OCI-LY7 (cell line): Measurements from ENCODE around the gene PAX7. TPM values are rescaled to one million over a fixed set of nuclear protein-coding genes. Genes with fewer than 3 reads are reported as not detected.

Experiments
- BruUV-seq: library from RNA; stranded (reverse); fragments of 400-500 nt; replicated peaks from 2 replicates; lab custom pipeline; 2021; lab: Mats Ljungman, UMichigan
- CTCF ChIA-PET: fragments of 300-600 bp; sonication (Branson Sonifier 250); formaldehyde crosslinking; loops from one replicate; lab custom pipeline; 2022; ENCODE audit warnings: antibody characterized with exemption; ENCODE audit not compliant: unreplicated experiment; lab: Charles Lee
- POLR2A ChIA-PET: fragments of 300-600 bp; sonication (Branson Sonifier 250); formaldehyde crosslinking; loops from one replicate; lab custom pipeline; 2022; ENCODE audit warnings: antibody characterized with exemption; lab: Charles Lee
- DNase-seq: peaks from one replicate; pipeline ENCODE4 v3.0.0-alpha.2; 2015; ENCODE audit warnings: low spot score
- H2AFZ ChIP-seq: fragments of 200-600 bp; sonication (generic), shearing (Covaris generic); 2 replicates; pipeline ENCODE4 v1.6.1; 2014; ENCODE audit warnings: mild to moderate bottlenecking, antibody characterized with exemption, low read length, moderate library complexity
- H3K27ac ChIP-seq: fragments of 200-600 bp; sonication (generic); 2 replicates; pipeline ENCODE4 v1.5.1; 2014; ENCODE audit warnings: mixed run types, low read depth, mild to moderate bottlenecking, moderate library complexity, low read length, inconsistent platforms; ENCODE audit not compliant: poor library complexity, severe bottlenecking
- H3K36me3 ChIP-seq: fragments of 200-600 bp; sonication (generic); 2 replicates; pipeline ENCODE4 v1.6.1; 2014; ENCODE audit warnings: mild to moderate bottlenecking, antibody characterized with exemption, low read length, moderate library complexity, mixed read lengths; ENCODE audit not compliant: insufficient read depth
- H3K4me1 ChIP-seq: fragments of 200-600 bp; sonication (generic); 2 replicates; pipeline ENCODE4 v1.5.1; 2014; ENCODE audit warnings: mild to moderate bottlenecking, low read length; ENCODE audit not compliant: insufficient read depth, poor library complexity, severe bottlenecking
- H3K4me2 ChIP-seq: fragments of 200-600 bp; sonication (generic); 2 replicates; pipeline ENCODE4 v1.6.1; 2014; ENCODE audit warnings: mild to moderate bottlenecking, low read length
- H3K4me3 ChIP-seq: fragments of 200-600 bp; sonication (generic); 2 replicates; pipeline ENCODE4 v1.5.1; 2014; ENCODE audit warnings: mild to moderate bottlenecking, low read depth, low read length; ENCODE audit not compliant: poor library complexity, severe bottlenecking
- H3K79me2 ChIP-seq: fragments of 200-600 bp; sonication (generic); 2 replicates; pipeline ENCODE4 v1.6.1; 2016; ENCODE audit warnings: low read depth, mild to moderate bottlenecking, low read length, moderate library complexity, mixed read lengths; ENCODE audit not compliant: insufficient read depth
- H3K9me2 ChIP-seq: fragments of 200-600 bp; sonication (generic); 2 replicates; pipeline ENCODE4 v1.6.1; 2016; ENCODE audit warnings: mild to moderate bottlenecking, low read length, mixed read lengths; ENCODE audit not compliant: insufficient read depth
- H3K9me3 ChIP-seq: fragments of 200-600 bp; sonication (generic); 2 replicates; pipeline ENCODE4 v1.6.1; 2014; ENCODE audit warnings: mild to moderate bottlenecking, mixed run types, low read length, mixed read lengths
- H4K20me1 ChIP-seq: fragments of 200-600 bp; sonication (generic); 2 replicates; pipeline ENCODE4 v1.6.1; 2014; ENCODE audit warnings: mild to moderate bottlenecking, antibody characterized with exemption, low read length, moderate library complexity, mixed read lengths; ENCODE audit not compliant: insufficient read depth
- EZH2phosphoT487 ChIP-seq: fragments of 200-600 bp; sonication (generic); IDR thresholded peaks from 2 replicates; pipeline ENCODE4 v1.6.1; 2018; ENCODE audit warnings: low read depth, borderline replicate concordance, mild to moderate bottlenecking, mixed run types, antibody characterized with exemption, low read length, moderate library complexity, mixed read lengths
- intact Hi-C: fragments of 100-400 bp; cut with micrococcal nuclease; formaldehyde crosslinking; loops from one replicate; pipeline ENCODE4 v1.10.0; 2022; ENCODE audit not compliant: unreplicated experiment
- total RNA-seq, 2 experiments: library from RNA; depleted of rRNA in 1 of 2; stranded (reverse); fragments of >200 nt in 1 of 2; shearing (Covaris generic) in 1 of 2; gene quantifications; 2 replicates each; pipeline ENCODE4 v1.2.3, GENCODE V29; 2014 to 2022
- TF ChIP-seq, protein P1 (sequence below): fragments of 200-600 bp; sonication (generic); conservative IDR thresholded peaks from 2 replicates; pipeline ENCODE4 v1.5.1; 2014; ENCODE audit warnings: mild to moderate bottlenecking, antibody characterized with exemption, low read length, moderate library complexity, mixed read lengths

The PAX7 gene
- total RNA-seq, 2 experiments from 2014 or later, result not detected

DNA sequence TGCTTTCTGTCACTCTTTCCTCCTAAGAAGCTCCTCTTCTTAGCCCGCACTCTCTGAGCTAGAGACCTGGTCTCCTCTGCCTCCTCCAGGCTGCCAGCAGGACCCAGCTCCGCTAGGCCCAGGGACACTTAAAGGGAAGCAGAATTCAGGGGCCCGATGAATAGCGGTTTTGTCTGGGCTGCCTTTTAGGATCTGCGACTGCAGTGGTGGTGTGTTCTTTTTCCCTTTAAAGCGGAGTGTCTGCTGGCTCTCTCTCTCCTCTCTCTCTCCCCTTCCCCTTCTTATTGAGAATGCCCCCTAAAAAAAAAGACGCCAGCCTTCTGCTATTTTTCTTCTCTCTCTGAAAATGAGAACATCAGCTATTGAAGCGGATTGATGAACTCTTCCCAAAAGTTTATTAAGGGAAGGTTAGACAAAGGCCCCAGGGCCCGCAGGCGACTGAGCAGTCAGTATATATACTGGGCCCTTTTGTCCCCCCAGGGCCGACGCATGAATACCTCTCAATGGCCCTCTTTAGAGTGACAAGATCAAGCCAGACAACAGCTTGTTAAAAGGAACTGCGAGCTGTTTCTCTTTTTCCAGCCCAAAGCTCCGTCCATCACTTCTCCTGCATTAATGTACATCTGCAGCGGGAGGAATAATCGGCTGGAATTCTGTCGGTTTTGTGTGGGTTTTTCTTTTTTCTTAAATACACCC is 27.0 kb downstream of the PAX7 start:
- H3K4me1 ChIP-seq, result peaks cover 50% of the 10 kb centered on the region
- H3K79me2 ChIP-seq, result no peaks in the 10 kb centered on the region
- no peaks in the 10 kb centered on the region for H3K36me3 ChIP-seq
- no peak for TF ChIP-seq EZH2phosphoT487
- TF ChIP-seq, protein P1, sequence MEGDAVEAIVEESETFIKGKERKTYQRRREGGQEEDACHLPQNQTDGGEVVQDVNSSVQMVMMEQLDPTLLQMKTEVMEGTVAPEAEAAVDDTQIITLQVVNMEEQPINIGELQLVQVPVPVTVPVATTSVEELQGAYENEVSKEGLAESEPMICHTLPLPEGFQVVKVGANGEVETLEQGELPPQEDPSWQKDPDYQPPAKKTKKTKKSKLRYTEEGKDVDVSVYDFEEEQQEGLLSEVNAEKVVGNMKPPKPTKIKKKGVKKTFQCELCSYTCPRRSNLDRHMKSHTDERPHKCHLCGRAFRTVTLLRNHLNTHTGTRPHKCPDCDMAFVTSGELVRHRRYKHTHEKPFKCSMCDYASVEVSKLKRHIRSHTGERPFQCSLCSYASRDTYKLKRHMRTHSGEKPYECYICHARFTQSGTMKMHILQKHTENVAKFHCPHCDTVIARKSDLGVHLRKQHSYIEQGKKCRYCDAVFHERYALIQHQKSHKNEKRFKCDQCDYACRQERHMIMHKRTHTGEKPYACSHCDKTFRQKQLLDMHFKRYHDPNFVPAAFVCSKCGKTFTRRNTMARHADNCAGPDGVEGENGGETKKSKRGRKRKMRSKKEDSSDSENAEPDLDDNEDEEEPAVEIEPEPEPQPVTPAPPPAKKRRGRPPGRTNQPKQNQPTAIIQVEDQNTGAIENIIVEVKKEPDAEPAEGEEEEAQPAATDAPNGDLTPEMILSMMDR, result no peak
- no TSS peak for BruUV-seq
- no peaks in the 10 kb centered on the region for H4K20me1 ChIP-seq
- no peak overlapping the region for H2AFZ ChIP-seq
- H3K4me2 ChIP-seq, result no peak overlapping the region
- no peaks in the 10 kb centered on the region for H3K9me2 ChIP-seq
- ChIA-PET POLR2A (no interaction called here), CTCF (no interaction called here)
- no peaks in the 10 kb centered on the region for H3K9me3 ChIP-seq
- H3K27ac ChIP-seq, result no peak overlapping the region
- H3K4me3 ChIP-seq, result no peak overlapping the region
- intact Hi-C loops, result no loop called here
- no peak for DNase-seq

DNA sequence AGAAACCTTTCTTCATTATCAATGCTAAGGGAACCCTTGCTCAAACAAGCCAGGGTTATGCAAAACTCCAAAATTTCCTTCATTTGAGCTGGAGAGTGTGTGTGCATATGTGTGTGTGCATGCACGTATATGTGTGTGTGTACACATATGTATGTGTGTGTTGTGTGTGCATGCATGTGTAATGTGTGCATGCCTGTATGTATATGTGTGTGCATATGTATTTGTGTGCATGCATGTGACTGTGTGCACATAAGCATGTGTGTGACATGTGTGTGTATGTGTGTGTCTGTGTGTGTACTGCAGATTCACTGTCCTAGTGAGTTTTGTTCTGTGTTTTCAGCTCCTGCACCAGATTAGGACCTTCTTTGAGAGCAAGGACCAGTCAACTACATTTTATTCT is 28.2 kb downstream of the PAX7 start:
- H3K9me2 ChIP-seq, result no peaks in the 10 kb centered on the region
- no peaks in the 10 kb centered on the region for H3K36me3 ChIP-seq
- TF ChIP-seq, protein P1, result no peak
- TF ChIP-seq EZH2phosphoT487, result no peak
- H2AFZ ChIP-seq, result no peak overlapping the region
- no peak overlapping the region for H3K4me3 ChIP-seq
- no peak for DNase-seq
- CTCF ChIA-PET, result no interaction called here
- no peak overlapping the region for H3K4me2 ChIP-seq
- H3K4me1 ChIP-seq, result peaks cover 38% of the 10 kb centered on the region
- POLR2A ChIA-PET, result no interaction called here
- H3K27ac ChIP-seq, result no peak overlapping the region
- no peaks in the 10 kb centered on the region for H3K9me3 ChIP-seq
- no peaks in the 10 kb centered on the region for H3K79me2 ChIP-seq
- intact Hi-C loops, result no loop called here
- H4K20me1 ChIP-seq, result no peaks in the 10 kb centered on the region
- no TSS peak for BruUV-seq
